A549 (cell line): ENCODE data around the gene ZBTB39. TPM values are rescaled to one million over a fixed set of nuclear protein-coding genes. Genes with fewer than 3 reads are reported as not detected.
A peak's percentile ranks its signal among the peaks of the same experiment; 100 is the strongest.

Experiments used
- ATAC-seq, 2 experiments: fragments of 200-7000 bp in 1 of 2; fragments of >200 bp in 1 of 2; cut with Nextera tagmentation in 1 of 2; cut with Tn5 transposase in 1 of 2; 3 replicates each; pipeline versions ENCODE4 v1.8.0 to v1.9.1; 2018 to 2020; ENCODE audit warnings: mild to moderate bottlenecking in 1 of 2, moderate library complexity in 1 of 2
- CTCF ChIA-PET: fragments of 300-600 bp; sonication (Branson Sonifier 250); formaldehyde crosslinking; extraction: SDS; loops from one replicate; lab custom pipeline; 2021; ENCODE audit warnings: antibody characterized with exemption, inconsistent platforms; lab: Yijun Ruan, JAX
- POLR2A ChIA-PET: fragments of 350-600 bp; formaldehyde crosslinking; extraction: SDS; loops from one replicate; lab custom pipeline; 2021; ENCODE audit warnings: antibody characterized with exemption, inconsistent platforms; lab: Yijun Ruan, JAX
- DNase-seq, 2 experiments: peaks; one replicate each; pipeline versions ENCODE4 v3.0.0 to v3.0.0-alpha.2; 2011 to 2016; ENCODE audit warnings: low read depth in 1 of 2, low spot score in 1 of 2
- FAIRE-seq: peaks from 2 replicates; lab custom pipeline; 2011; peaks lifted over from hg19 to GRCh38; lab: Jason Lieb, UNC
- H3K27ac ChIP-seq, 2 experiments: fragments of >200 bp; sonication (Bioruptor Twin); formaldehyde crosslinking; 3 replicates each; pipeline ENCODE4 v1.5.1; 2016 to 2017
- H3K4me1 ChIP-seq: fragments of >200 bp; sonication (Bioruptor Twin); formaldehyde crosslinking; 3 replicates; pipeline ENCODE4 v1.6.1; 2016
- H3K4me2 ChIP-seq: fragments of >200 bp; sonication (Bioruptor Twin); formaldehyde crosslinking; 3 replicates; pipeline ENCODE4 v1.6.1; 2016
- H3K4me3 ChIP-seq: fragments of >200 bp; sonication (Bioruptor Twin); formaldehyde crosslinking; 3 replicates; pipeline ENCODE4 v1.5.1; 2016
- H3K9me3 ChIP-seq: fragments of >200 bp; sonication (Bioruptor Twin); formaldehyde crosslinking; 3 replicates; pipeline ENCODE4 v1.6.1; 2016
- BHLHE40 ChIP-seq: IDR thresholded peaks from 2 replicates; pipeline ENCODE4 v1.6.1; 2012; ENCODE audit warnings: low read depth, low read length, inconsistent platforms
- CHD2 ChIP-seq: fragments of 150-350 bp; IDR thresholded peaks from 2 replicates; pipeline ENCODE4 v1.6.1; 2014; ENCODE audit warnings: low read length; ENCODE audit not compliant: partially characterized antibody
- E2F6 ChIP-seq: IDR thresholded peaks from 2 replicates; pipeline ENCODE4 v1.6.1; 2012; ENCODE audit warnings: low read depth, borderline replicate concordance
- ELK1 ChIP-seq: fragments of 150-350 bp; IDR thresholded peaks from 2 replicates; pipeline ENCODE4 v1.6.1; 2014; ENCODE audit warnings: low read depth, mild to moderate bottlenecking, low read length
- EP300 ChIP-seq, 2 experiments: fragments of >200 bp; sonication (Bioruptor Twin); formaldehyde crosslinking; IDR thresholded peaks; 2 replicates in 1 of 2; 3 replicates in 1 of 2; pipeline ENCODE4 v1.6.1; 2016 to 2017
- FOSL2 ChIP-seq, 2 experiments: fragments of 450-650 bp in 1 of 2; fragments of >200 bp in 1 of 2; sonication (Bioruptor Twin) in 1 of 2; formaldehyde crosslinking; IDR thresholded peaks; 2 replicates each; pipeline versions ENCODE4 v1.5.0 to v1.6.1; 2016 to 2020; ENCODE audit warnings: mild to moderate bottlenecking in 1 of 2, moderate library complexity in 1 of 2
- FOXS1 ChIP-seq: fragments of 250-450 bp; sonication (Bioruptor Pico); IDR thresholded peaks from 2 replicates; pipeline ENCODE4 v1.5.0; 2020; ENCODE audit warnings: mild to moderate bottlenecking, moderate library complexity
- GATA3 ChIP-seq: IDR thresholded peaks from 2 replicates; pipeline ENCODE4 v1.6.1; 2012; ENCODE audit warnings: borderline replicate concordance
- HDAC2 ChIP-seq: fragments of 200-600 bp; sonication (generic); IDR thresholded peaks from 2 replicates; pipeline ENCODE4 v1.6.1; 2016
- HEYL ChIP-seq: fragments of 250-450 bp; sonication (Bioruptor Pico); IDR thresholded peaks from 2 replicates; pipeline ENCODE4 v1.8.0; 2021; ENCODE audit warnings: mild to moderate bottlenecking, moderate library complexity
- HOXB13 ChIP-seq: fragments of 250-450 bp; sonication (Bioruptor Pico); IDR thresholded peaks from 2 replicates; pipeline ENCODE4 v1.5.0; 2020; ENCODE audit warnings: low read depth, mild to moderate bottlenecking, moderate library complexity
- JUNB ChIP-seq: fragments of >200 bp; sonication (Bioruptor Twin); formaldehyde crosslinking; IDR thresholded peaks from 2 replicates; pipeline ENCODE4 v1.6.1; 2016
- KDM5A ChIP-seq: fragments of 200-600 bp; sonication (generic); IDR thresholded peaks from 2 replicates; pipeline ENCODE4 v1.6.1; 2016; ENCODE audit warnings: antibody characterized with exemption, mild to moderate bottlenecking
- POLR2AphosphoS2 ChIP-seq: conservative IDR thresholded peaks from 2 replicates; pipeline ENCODE4 v1.6.1; 2012; ENCODE audit warnings: low read length, improper control_type of control experiment, inconsistent platforms
- RAD21 ChIP-seq, 2 experiments: fragments of >200 bp in 1 of 2; sonication (Bioruptor Twin) in 1 of 2; formaldehyde crosslinking in 1 of 2; IDR thresholded peaks in 1 of 2; conservative IDR thresholded peaks in 1 of 2; 2 replicates in 1 of 2; 3 replicates in 1 of 2; pipeline ENCODE4 v1.6.1; 2012 to 2018; ENCODE audit warnings: inconsistent platforms in 1 of 2
- RNF2 ChIP-seq: fragments of 200-600 bp; sonication (generic); IDR thresholded peaks from 2 replicates; pipeline ENCODE4 v1.6.1; 2016; ENCODE audit warnings: low read depth, mild to moderate bottlenecking, antibody characterized with exemption, moderate library complexity, borderline replicate concordance
- SMC3 ChIP-seq: fragments of >200 bp; sonication (Bioruptor Twin); formaldehyde crosslinking; IDR thresholded peaks from 3 replicates; pipeline ENCODE4 v1.6.1; 2018; ENCODE audit warnings: inconsistent platforms
- TFCP2L1 ChIP-seq: fragments of 250-450 bp; sonication (Bioruptor Pico); IDR thresholded peaks from 2 replicates; pipeline ENCODE4 v1.5.0; 2021; ENCODE audit warnings: mild to moderate bottlenecking
- USF2 ChIP-seq: fragments of 450-650 bp; IDR thresholded peaks from 2 replicates; pipeline ENCODE4 v1.6.1; 2014; ENCODE audit warnings: antibody characterized with exemption
- WGBS: methylation state at CpG from one replicate; pipeline ENCODE4 v1.1.6; 2017; ENCODE audit errors: missing lambda C conversion rate; 5-methylcytosine and 5-hydroxymethylcytosine counted together
- polyA plus RNA-seq, 4 experiments: library from polyadenylated mRNA; depleted of rRNA in 3 of 4; stranded (reverse); fragments of >200 nt; fragmentation: RNase III in 1 of 4; extraction: RNeasy Plus Mini Kit Qiagen cat#74134 plus additional on column Dnase treatment in 1 of 4; gene quantifications; 2 replicates in 3 of 4; 3 replicates in 1 of 4; pipeline ENCODE4 v1.2.3, GENCODE V29; 2011 to 2017

Gene ZBTB39
- polyA plus RNA-seq, 2 of the 4 experiments (the other 2 are of a cell fraction): 4.7 to 9.5 TPM

GRCh38 chr12:57029457-57029856 lies 23.1 kb upstream of the ZBTB39 start:
- TF ChIP-seq FOSL2 (IDR thresholded peaks at IDR 0.05): no peak
- TF ChIP-seq FOSL2 (CRISPR knock-in tag; IDR thresholded peaks at IDR 0.05): no peak
- no peak for TF ChIP-seq CHD2
- no peak for TF ChIP-seq TFCP2L1 (CRISPR knock-in tag)
- TF ChIP-seq USF2: no peak
- no peak for DNase-seq
- Histone ChIP-seq H3K9me3 (no peaks in the 10 kb centered on the region), H3K27ac (no peak overlapping the region), H3K4me1 (peaks cover 6% of the 10 kb centered on the region; the same call in 2 of the 3 replicates), H3K4me2 (no peak overlapping the region), H3K4me3 (no peak overlapping the region)
- POLR2A ChIA-PET: no interaction called here
- no peak for ATAC-seq
- CTCF ChIA-PET: interaction anchor here (0.9 to 2.0 kb wide), 4 partner anchors 22 to 271 kb away, joined by 3 to 4 read pairs (median 4); no protein-coding TSS in a partner anchor
- no peak for FAIRE-seq
- WGBS: 84% methylated on average over 7 of the region's 7 CpGs

GRCh38 chr12:57027805-57028153 lies 21.4 kb upstream of the ZBTB39 start:
- CTCF ChIA-PET: interaction anchor here (0.6 to 2.9 kb wide), 8 partner anchors 11 to 515 kb away, joined by 3 to 9 read pairs (median 4); no protein-coding TSS in a partner anchor

GRCh38 chr12:57027011-57027804 lies 20.9 kb upstream of the ZBTB39 start:
- ChIA-PET CTCF (interaction anchor here (0.8 to 6.3 kb wide), 12 partner anchors 10 to 148 kb away, joined by 3 to 34 read pairs (median 4); partner anchors contain the start of genes STAT6 and ZBTB39), POLR2A (no interaction called here)
- no peak for TF ChIP-seq POLR2AphosphoS2
- TF ChIP-seq JUNB: no peak
- no peak for TF ChIP-seq KDM5A
- TF ChIP-seq CHD2: no peak
- no peak for TF ChIP-seq HDAC2
- no peak for TF ChIP-seq GATA3
- no peak for TF ChIP-seq FOXS1 (CRISPR knock-in tag)
- TF ChIP-seq RAD21 (conservative IDR thresholded peaks at IDR 0.05 in 1 of 2, IDR thresholded peaks at IDR 0.05 in 1 of 2): no peak
- no peak for TF ChIP-seq HOXB13 (CRISPR knock-in tag)
- no peak for TF ChIP-seq ELK1
- TF ChIP-seq RNF2: no peak
- TF ChIP-seq E2F6: no peak
- TF ChIP-seq SMC3: no peak
- TF ChIP-seq BHLHE40: no peak
- Histone ChIP-seq H3K4me2 (no peak overlapping the region), H3K4me1 (peaks cover 6% of the 10 kb centered on the region; the same call in 2 of the 3 replicates), H3K4me3 (no peak overlapping the region), H3K27ac (no peak overlapping the region), H3K9me3 (no peaks in the 10 kb centered on the region)
- WGBS: 64% methylated on average over 13 of the region's 13 CpGs
- FAIRE-seq: no peak
- ATAC-seq: peak in 1 of 2 experiments; percentile 13; a peak in 2 of 6 replicates
- DNase-seq: no peak

More at GRCh38 chr12:57027805-57028153, 21.4 kb upstream of the ZBTB39 start:
- no peaks in the 10 kb centered on the region for H3K9me3 ChIP-seq
- no peak overlapping the region for H3K4me3 ChIP-seq
- WGBS: 66% methylated on average over 5 of the region's 5 CpGs
- no peak overlapping the region for H3K27ac ChIP-seq
- no peak for DNase-seq
- POLR2A ChIA-PET: no interaction called here
- TF ChIP-seq EP300 (IDR thresholded peaks at IDR 0.05): no peak
- TF ChIP-seq GATA3: no peak
- TF ChIP-seq BHLHE40: no peak
- no peak for TF ChIP-seq HEYL (CRISPR knock-in tag)
- ATAC-seq: no peak
- H3K4me2 ChIP-seq: no peak overlapping the region
- H3K4me1 ChIP-seq: peaks cover 6% of the 10 kb centered on the region; the same call in 2 of the 3 replicates
- FAIRE-seq: no peak
